GM23338 (cell line): ENCODE data around the gene DCD.

Experiments
- CREB1 ChIP-seq: fragments of 250-450 bp; sonication (Bioruptor Pico); IDR thresholded peaks from 2 replicates; pipeline ENCODE4 v1.5.0; 2020; ENCODE audit warnings: low read depth, mild to moderate bottlenecking, moderate library complexity
- CTCF ChIP-seq, 2 experiments: fragments of 200-600 bp in 1 of 2; sonication (generic) in 1 of 2; conservative IDR thresholded peaks; 2 replicates each; pipeline versions ENCODE4 v1.5.1 to v1.6.1; 2016 to 2017; ENCODE audit warnings: antibody characterized with exemption in 2 of 2, low read depth in 2 of 2, mild to moderate bottlenecking in 2 of 2, moderate library complexity in 1 of 2
- ETS1 ChIP-seq: IDR thresholded peaks from 2 replicates; pipeline ENCODE4 v1.6.1; 2016; ENCODE audit warnings: antibody characterized with exemption
- EZH2 ChIP-seq: fragments of 200-600 bp; sonication (generic); IDR thresholded peaks from one replicate; pipeline ENCODE4 v1.8.0; 2017; ENCODE audit warnings: antibody characterized with exemption, mild to moderate bottlenecking, low read depth; ENCODE audit not compliant: unreplicated experiment
- EZH2phosphoT487 ChIP-seq: fragments of 200-600 bp; sonication (generic); IDR thresholded peaks from one replicate; pipeline ENCODE4 v1.8.1; 2018; ENCODE audit warnings: antibody characterized with exemption; ENCODE audit not compliant: unreplicated experiment
- JUNB ChIP-seq: IDR thresholded peaks from one replicate; pipeline ENCODE4 v1.6.1; 2016; ENCODE audit warnings: antibody characterized with exemption; ENCODE audit not compliant: unreplicated experiment
- NANOG ChIP-seq: IDR thresholded peaks from 2 replicates; pipeline ENCODE4 v1.6.1; 2016; ENCODE audit warnings: antibody characterized with exemption, borderline replicate concordance
- POLR2AphosphoS5 ChIP-seq: IDR thresholded peaks from 2 replicates; pipeline ENCODE4 v1.6.1; 2016; ENCODE audit warnings: antibody characterized with exemption, low read depth
- REST ChIP-seq: IDR thresholded peaks from one replicate; pipeline ENCODE4 v1.6.1; 2018; ENCODE audit warnings: antibody characterized with exemption; ENCODE audit not compliant: unreplicated experiment
- ZNF114 ChIP-seq: fragments of 250-450 bp; sonication (Bioruptor Pico); IDR thresholded peaks from 2 replicates; pipeline ENCODE4 v1.5.0; 2020; ENCODE audit warnings: mild to moderate bottlenecking, moderate library complexity
- ZNF331 ChIP-seq: fragments of 250-450 bp; sonication (Bioruptor Pico); IDR thresholded peaks from 2 replicates; pipeline ENCODE4 v1.5.0; 2020; ENCODE audit warnings: low read depth, mild to moderate bottlenecking, moderate library complexity
- TF ChIP-seq, protein P1 (sequence below): fragments of 250-450 bp; sonication (Bioruptor Pico); IDR thresholded peaks from 2 replicates; pipeline ENCODE4 v1.5.0; 2020; ENCODE audit warnings: mild to moderate bottlenecking, moderate library complexity

GRCh38 chr12:54688309-54689033 is 40.3 kb upstream of the DCD start:
- no peak for TF ChIP-seq CTCF (conservative IDR thresholded peaks at IDR 0.05; ENCODE audit: low read depth in 2 of 2)
- no peak for TF ChIP-seq EZH2
- TF ChIP-seq EZH2phosphoT487: no peak
- no peak for TF ChIP-seq POLR2AphosphoS5
- no peak for TF ChIP-seq JUNB
- no peak for TF ChIP-seq CREB1 (CRISPR knock-in tag)
- no peak for TF ChIP-seq REST
- no peak for TF ChIP-seq NANOG
- TF ChIP-seq, protein P1, sequence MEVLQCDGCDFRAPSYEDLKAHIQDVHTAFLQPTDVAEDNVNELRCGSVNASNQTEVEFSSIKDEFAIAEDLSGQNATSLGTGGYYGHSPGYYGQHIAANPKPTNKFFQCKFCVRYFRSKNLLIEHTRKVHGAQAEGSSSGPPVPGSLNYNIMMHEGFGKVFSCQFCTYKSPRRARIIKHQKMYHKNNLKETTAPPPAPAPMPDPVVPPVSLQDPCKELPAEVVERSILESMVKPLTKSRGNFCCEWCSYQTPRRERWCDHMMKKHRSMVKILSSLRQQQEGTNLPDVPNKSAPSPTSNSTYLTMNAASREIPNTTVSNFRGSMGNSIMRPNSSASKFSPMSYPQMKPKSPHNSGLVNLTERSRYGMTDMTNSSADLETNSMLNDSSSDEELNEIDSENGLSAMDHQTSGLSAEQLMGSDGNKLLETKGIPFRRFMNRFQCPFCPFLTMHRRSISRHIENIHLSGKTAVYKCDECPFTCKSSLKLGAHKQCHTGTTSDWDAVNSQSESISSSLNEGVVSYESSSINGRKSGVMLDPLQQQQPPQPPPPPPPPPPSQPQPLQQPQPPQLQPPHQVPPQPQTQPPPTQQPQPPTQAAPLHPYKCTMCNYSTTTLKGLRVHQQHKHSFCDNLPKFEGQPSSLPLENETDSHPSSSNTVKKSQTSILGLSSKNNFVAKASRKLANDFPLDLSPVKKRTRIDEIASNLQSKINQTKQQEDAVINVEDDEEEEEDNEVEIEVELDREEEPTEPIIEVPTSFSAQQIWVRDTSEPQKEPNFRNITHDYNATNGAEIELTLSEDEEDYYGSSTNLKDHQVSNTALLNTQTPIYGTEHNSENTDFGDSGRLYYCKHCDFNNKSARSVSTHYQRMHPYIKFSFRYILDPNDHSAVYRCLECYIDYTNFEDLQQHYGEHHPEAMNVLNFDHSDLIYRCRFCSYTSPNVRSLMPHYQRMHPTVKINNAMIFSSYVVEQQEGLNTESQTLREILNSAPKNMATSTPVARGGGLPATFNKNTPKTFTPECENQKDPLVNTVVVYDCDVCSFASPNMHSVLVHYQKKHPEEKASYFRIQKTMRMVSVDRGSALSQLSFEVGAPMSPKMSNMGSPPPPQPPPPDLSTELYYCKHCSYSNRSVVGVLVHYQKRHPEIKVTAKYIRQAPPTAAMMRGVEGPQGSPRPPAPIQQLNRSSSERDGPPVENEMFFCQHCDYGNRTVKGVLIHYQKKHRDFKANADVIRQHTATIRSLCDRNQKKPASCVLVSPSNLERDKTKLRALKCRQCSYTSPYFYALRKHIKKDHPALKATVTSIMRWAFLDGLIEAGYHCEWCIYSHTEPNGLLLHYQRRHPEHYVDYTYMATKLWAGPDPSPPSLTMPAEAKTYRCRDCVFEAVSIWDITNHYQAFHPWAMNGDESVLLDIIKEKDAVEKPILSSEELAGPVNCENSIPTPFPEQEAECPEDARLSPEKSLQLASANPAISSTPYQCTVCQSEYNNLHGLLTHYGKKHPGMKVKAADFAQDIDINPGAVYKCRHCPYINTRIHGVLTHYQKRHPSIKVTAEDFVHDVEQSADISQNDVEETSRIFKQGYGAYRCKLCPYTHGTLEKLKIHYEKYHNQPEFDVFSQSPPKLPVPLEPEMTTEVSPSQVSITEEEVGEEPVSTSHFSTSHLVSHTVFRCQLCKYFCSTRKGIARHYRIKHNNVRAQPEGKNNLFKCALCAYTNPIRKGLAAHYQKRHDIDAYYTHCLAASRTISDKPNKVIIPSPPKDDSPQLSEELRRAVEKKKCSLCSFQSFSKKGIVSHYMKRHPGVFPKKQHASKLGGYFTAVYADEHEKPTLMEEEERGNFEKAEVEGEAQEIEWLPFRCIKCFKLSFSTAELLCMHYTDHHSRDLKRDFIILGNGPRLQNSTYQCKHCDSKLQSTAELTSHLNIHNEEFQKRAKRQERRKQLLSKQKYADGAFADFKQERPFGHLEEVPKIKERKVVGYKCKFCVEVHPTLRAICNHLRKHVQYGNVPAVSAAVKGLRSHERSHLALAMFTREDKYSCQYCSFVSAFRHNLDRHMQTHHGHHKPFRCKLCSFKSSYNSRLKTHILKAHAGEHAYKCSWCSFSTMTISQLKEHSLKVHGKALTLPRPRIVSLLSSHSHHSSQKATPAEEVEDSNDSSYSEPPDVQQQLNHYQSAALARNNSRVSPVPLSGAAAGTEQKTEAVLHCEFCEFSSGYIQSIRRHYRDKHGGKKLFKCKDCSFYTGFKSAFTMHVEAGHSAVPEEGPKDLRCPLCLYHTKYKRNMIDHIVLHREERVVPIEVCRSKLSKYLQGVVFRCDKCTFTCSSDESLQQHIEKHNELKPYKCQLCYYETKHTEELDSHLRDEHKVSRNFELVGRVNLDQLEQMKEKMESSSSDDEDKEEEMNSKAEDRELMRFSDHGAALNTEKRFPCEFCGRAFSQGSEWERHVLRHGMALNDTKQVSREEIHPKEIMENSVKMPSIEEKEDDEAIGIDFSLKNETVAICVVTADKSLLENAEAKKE: no peak
- no peak for TF ChIP-seq ETS1
- no peak for TF ChIP-seq ZNF331
- TF ChIP-seq ZNF114 (CRISPR knock-in tag): no peak
